ENCODE data around the gene GARS1.
"Not testable (repeated sequence)": the region's sequence is repeated elsewhere in the genome, so short reads cannot be mapped to it uniquely, and the experiment has no call there.

Gene GARS1

GRCh38 chr7:30583181-30583580 lies 11.5 kb upstream of the GARS1 start:
- DNase-seq = no peak

DNA sequence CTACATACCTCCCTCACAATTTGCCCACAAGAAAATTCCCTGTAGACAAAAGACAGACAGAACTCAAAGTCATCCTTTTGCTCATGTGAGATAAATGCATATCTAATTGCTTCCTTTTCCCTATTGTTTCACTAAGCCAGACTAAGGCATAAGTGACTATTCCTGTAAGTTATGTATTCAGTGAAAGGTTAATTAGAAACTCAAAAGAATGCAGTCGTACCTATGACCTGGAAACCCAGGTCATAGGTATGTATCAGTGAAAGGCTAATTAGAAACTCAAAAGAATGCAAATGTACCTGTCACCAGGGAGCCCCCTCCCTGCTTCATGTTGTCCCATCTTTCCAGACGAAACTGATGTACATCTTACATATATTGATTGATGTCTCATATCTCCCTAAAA lies 10.3 kb upstream of the GARS1 start:
- DNase-seq = no peak

- no peak for DNase-seq
Observed at GRCh38 chr7:30584965-30585364, 9.7 kb upstream of the GARS1 start.

DNA sequence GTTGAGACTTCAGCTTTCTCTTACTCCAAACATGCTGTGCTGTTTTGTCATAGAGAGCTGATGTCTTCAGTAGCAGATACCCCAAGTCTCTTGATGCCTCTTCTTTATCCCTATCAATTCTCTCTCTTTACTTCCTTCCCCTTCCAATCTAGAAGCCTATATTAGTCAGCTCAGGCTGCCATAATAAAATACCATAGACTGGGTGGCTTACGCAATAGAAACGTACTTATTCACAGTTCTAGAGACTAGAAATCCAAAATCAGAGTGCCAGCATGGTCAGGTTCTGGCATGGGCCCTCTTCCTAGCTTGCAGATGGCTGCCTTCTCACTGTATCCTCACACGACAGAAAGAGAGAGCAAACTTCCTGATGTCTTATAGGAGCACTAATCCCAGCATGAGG lies 9.0 kb upstream of the GARS1 start:
- DNase-seq = no peak

DNA sequence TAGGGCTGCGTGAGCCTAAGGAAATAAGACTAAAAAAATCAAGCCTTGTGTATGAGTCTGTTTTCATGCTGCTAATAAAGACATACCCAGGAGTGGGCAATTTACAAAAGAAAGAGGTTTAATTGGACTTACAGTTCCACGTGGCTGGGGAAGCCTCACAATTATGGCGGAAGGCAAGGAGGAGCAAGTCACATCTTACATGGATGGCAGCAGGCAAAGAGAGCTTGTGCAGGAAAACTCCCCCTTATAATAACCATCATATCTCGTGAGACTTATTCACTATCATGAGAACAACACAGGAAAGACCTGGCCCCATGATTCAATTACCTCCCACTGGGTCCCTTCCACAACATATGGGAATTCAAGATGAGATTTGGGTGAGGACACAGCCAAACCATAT lies 7.1 kb upstream of the GARS1 start:
- DNase-seq = not testable (repeated sequence)

DNA sequence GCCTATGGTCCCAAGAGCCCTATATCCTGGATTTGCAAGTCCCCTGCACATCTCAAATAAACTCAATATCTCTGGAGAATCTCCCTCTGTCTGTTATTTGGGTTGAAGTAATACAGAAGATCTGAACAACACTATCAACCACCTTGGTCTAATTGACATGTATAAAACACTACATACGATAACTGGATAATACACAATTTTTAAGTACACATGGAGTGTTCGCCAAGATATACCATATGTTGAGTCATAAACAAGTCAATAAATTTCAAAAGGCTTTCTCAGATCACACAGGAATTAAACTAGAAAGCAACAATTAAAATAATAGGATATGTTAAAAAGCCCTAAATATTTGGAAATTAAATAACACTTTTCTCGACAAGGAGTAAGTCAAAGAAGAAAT lies 5.6 kb upstream of the GARS1 start:
- no peak for DNase-seq

DNA sequence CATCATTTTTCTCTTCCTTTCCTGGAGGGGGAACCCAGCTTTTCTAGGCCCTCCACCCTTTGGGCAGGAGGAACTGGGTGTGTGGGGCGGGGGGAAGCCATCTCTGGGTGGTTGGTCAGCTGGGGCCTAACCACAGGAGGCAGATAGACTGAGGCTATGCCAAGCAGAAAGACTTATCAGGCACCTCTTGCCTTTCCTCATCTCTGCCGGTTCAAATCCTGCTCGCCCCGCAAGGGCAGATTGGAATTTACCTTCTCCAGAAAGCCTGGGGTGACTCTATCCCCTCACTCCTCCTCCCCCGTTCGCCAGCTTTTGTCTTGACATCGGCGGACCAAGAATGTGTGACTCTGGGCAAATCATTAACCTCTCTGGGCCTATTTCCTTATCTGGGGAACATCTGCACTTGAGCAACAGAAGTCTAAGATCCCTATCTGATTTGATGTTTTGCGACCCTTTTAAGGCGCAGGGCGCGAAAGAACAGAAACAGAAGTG lies 584 bp upstream of the GARS1 start:
- peak; percentile 51 for DNase-seq

- peak; percentile 23 for DNase-seq
Observed at GRCh38 chr7:30595436-30596013, 847 bp downstream of the GARS1 start.

DNA sequence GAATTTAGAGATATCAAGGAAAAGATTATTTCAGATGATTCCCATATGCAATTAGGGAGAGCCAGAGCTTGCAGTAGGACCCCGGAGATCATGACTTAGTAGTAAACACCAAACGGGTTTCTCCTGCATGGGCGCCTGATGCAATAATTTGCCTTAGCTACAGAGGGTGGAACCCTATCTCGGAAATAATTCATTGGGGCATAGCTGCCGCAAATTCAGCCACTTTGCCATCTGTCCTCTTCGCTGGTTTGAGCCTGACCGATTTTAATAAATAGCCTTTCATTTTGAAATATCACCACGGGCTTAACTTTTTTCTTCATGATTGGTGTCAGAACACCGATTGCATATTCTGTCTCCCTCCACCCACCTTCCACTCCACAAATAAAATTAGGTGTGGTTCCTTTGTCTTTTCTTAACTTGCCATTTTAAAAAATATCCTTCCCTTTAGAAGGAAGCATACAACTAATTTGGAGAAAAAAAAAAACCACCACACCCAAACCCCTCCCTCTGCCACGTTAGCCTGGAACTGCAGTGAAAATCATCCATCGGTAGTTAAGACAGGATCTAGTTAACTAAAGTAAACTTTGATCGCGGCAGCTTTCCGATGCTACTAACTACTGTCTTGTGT lies 1.4 kb downstream of the GARS1 start:
- peak; percentile 25 for DNase-seq

DNA sequence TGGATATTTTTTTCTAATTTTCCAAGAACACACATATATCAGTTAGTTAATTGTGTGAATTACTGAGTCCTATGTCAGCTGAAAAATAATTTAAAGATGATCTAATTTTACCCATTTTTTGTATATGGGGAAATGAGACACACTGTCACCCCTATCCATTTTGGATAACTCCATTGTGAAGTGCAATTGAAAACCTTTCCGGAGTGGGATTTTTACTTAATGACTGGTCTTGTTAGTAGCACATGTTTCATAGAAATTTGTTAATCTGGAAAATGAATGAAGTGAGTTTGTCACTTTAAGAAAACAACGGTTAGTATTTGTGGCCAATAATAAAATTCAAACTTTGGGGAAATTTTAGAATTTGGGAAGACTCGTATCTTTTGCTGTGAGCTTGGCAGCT lies 2.0 kb downstream of the GARS1 start:
- no peak for DNase-seq

DNA sequence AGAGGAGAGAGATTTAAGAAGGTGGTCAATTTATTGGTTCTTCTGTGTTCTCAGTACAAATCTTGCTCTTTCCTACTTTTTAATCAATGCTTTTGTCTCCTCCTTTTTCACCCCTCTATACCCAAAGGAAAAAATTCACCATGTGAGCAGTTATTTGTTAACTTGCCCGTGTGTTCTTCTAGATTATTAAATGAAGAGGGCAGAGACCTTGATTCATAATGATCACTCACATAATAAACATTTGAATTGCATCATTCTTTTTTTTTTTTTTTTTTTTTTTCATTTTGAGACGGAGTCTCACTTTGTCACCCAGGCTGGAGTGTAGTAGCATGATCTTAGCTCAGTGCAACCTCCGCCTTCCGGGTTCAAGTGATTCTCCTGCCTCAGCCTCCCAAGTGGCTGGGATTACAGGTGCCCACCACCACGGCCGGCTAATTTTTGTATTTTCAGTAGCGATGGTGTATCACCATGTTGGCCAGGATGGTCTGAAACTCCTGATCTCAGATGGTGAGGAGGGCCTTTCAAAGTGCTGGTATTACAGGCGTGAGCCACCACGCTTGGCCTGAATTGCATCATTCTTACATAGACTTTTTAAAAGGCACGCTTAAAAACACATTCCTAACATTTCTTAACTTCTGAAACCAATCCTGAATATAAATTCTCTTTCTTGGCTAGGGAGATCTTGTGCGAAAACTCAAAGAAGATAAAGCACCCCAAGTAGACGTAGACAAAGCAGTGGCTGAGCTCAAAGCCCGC lies 3.6 kb downstream of the GARS1 start:
- no peak for DNase-seq

GRCh38 chr7:30604901-30605300 lies 10.2 kb downstream of the GARS1 start:
- no peak for DNase-seq

DNA sequence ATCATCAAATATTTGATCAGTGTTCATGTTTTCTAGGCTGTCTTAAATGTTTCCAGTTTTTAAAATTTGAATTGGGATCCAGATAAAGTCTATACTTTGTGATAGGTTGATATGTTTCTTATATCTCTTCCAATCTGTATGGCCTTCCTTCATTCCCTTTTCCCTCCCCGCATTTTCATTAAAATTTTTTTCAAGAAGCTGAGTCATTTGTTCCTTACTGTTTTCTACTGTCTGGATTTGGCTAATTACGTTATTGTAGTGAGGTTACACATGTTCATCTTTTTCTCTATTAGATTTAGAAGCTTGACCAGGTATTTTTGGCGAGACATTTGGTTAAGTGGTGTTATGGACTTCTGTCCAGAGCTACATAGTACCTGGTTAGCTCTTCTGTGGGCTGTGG lies 11.2 kb downstream of the GARS1 start:
- no peak for DNase-seq

- no peak for DNase-seq
Observed at GRCh38 chr7:30612658-30613265, 18.1 kb downstream of the GARS1 start.

DNA sequence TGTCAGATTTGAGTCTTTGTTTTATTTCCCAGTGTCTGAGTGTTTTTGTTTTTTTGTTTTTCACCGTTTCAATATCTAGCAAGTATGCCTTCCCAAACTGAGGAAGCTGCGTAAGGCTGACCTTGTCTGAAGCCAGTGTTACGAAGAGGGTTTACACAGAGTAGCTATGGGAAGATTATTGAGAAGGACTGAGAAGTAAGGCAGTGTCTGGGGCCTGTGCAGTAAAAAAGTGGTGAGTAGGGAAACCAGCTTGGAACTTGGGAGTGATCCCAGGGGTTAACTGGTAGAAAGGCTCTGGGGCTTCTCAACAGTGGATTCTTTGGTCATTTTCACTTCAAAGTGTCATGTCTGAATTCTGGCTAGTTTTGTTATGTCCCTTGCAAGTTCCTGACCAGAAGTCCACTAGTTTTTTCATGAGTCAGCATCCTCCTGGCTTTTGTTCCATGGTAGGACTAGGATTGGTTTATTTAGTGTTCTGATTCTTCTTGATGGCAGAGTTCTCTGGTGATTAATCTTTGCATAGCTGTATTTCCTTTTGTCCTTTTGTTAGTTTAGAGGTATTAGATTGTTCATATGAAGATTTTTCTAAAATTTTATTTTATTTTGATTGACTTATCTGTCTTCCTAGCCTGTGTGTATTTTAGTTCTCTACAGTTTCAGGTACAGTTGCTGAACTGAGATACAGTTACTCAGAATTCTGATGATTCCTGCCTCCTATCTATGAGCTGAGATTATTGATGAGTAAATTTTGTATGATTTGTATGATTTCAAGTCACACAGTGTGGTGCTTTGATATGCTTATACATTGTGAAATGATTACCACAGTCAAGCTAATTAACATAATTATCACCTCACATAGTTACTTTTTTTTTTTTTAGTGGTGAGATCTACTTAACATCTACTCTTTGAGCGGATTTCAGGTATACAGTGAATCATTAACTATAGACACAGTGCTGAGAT lies 19.0 kb downstream of the GARS1 start:
- DNase-seq = no peak

DNA sequence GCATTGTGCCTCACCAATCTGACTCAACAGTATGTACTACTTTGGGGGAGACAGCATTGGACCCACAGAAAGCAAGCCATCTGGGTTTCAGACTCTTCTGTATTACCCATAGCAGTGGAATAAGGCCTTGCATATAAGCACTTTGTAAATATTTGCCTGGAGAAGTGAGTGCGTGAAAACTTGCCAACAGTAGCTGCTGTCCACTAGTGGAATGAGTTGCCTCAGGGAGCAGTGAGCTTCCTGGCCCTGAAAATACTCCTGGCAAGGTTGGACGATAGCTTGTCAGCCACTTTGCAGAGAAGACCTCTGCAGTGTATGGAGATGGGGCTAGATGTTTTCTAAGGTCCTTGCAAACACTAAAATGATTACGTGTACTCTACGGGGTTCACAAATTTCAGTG lies 21.6 kb downstream of the GARS1 start:
- no peak for DNase-seq

- no peak for DNase-seq
Observed at GRCh38 chr7:30617359-30617758, 22.7 kb downstream of the GARS1 start.

DNA sequence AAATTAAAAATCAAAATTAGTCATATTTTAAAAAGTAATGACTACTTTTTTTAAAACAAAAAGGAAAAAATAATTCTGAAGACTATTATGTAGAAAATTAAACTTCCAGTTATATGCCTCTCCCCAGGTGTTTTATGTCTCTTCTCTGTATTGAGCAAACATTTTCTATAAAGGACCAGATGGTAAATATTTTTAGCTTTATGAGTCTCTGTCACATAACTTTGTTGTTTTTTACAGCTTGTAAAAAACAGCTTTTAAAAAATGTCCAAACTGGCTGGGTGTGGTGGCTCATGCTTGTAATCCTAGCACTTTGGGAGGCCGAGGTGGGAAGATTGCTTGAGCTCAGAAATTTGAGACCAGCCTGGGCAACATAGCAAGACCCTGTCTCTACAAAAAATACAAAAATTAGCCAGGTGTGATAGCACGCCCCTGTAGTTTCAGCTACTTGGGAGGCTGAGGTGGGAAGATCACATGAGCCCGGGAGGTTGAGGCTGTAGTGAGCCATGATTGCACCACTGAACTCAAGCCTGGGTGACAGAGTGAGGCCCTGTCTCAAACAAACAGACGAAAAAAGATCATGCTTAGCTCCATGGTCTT lies 23.5 kb downstream of the GARS1 start:
- no peak for DNase-seq

GRCh38 chr7:30618961-30619360 lies 24.3 kb downstream of the GARS1 start:
- no peak for DNase-seq

- no peak for DNase-seq
Observed at GRCh38 chr7:30625283-30625682, 30.6 kb downstream of the GARS1 start.

- no peak for DNase-seq
Observed at GRCh38 chr7:30627026-30627425, 32.3 kb downstream of the GARS1 start.

GRCh38 chr7:30630986-30631385 lies 36.3 kb downstream of the GARS1 start:
- DNase-seq = no peak
